Mesothelial cell of epicardium (in vitro differentiated cells): ENCODE measurements around the gene TRIM6. TPM values are rescaled to one million over a fixed set of nuclear protein-coding genes. Genes with fewer than 3 reads are reported as not detected.

ENCODE experiments used
- DNase-seq, 2 experiments: peaks; one replicate each; pipeline ENCODE4 v3.0.0; 2021; ENCODE audit warnings: low spot score in 2 of 2; ENCODE audit not compliant: unreplicated experiment in 2 of 2
- H3K27ac Mint-ChIP-seq: 2 replicates; pipeline ENCODE4 v1.8.0; 2021; ENCODE audit warnings: mixed read lengths
- H3K27me3 Mint-ChIP-seq: 2 replicates; pipeline ENCODE4 v1.8.0; 2021; ENCODE audit warnings: low read depth, mixed read lengths
- H3K36me3 Mint-ChIP-seq: 2 replicates; pipeline ENCODE4 v1.8.0; 2021; ENCODE audit warnings: mixed read lengths
- H3K4me1 Mint-ChIP-seq: 2 replicates; pipeline ENCODE4 v1.8.0; 2021; ENCODE audit warnings: mixed read lengths
- H3K4me3 Mint-ChIP-seq: 2 replicates; pipeline ENCODE4 v1.8.0; 2021; ENCODE audit warnings: mild to moderate bottlenecking, moderate library complexity, mixed read lengths
- H3K9me3 Mint-ChIP-seq: 2 replicates; pipeline ENCODE4 v1.8.0; 2021; ENCODE audit warnings: mixed read lengths
- CTCF ChIP-seq: fragments of 200-600 bp; sonication (generic); IDR thresholded peaks from one replicate; pipeline ENCODE4 v1.5.0; 2021; ENCODE audit warnings: antibody characterized with exemption; ENCODE audit not compliant: unreplicated experiment
- total RNA-seq: library from RNA; stranded (reverse); gene quantifications from 3 replicates; pipeline ENCODE4 v1.2.1, GENCODE V29; 2021

Gene TRIM6
- total RNA-seq, 1 donor from 2014 or later, result 14.0 TPM

GRCh38 chr11:5556596-5557188, 39.7 kb upstream of the TRIM6 start:
- no peak overlapping the region for H3K27ac Mint-ChIP-seq
- no peak for TF ChIP-seq CTCF
- H3K4me1 Mint-ChIP-seq, result no peaks in the 10 kb centered on the region
- DNase-seq, result no peak
- H3K4me3 Mint-ChIP-seq, result no peak overlapping the region
- no peaks in the 10 kb centered on the region for H3K9me3 Mint-ChIP-seq
- H3K36me3 Mint-ChIP-seq, result no peaks in the 10 kb centered on the region
- H3K27me3 Mint-ChIP-seq, result peaks cover 16% of the 10 kb centered on the region

DNA sequence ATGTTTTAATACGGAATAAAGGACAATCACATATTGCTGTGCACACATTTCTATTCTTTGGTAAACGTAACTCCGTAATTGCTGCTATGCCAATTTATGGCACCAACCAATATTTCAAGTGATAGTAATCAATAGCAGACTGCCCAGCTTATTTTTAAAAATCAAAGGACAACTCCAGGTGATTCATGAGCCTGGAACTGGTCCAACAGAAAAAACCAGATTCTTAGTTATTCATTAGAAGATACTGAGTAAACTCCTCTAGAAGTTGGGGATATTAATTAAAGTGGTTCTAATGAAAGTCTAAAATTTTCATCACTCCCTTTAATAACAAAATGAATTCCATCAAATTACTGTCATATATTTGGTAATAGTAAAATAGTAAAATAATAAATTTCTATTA, 38.7 kb upstream of the TRIM6 start:
- Mint-ChIP-seq H3K27ac (no peak overlapping the region), H3K27me3 (peaks cover 16% of the 10 kb centered on the region), H3K4me1 (no peaks in the 10 kb centered on the region), H3K9me3 (no peaks in the 10 kb centered on the region), H3K4me3 (no peak overlapping the region), H3K36me3 (no peaks in the 10 kb centered on the region)
- no peak for DNase-seq
- TF ChIP-seq CTCF, result no peak

DNA sequence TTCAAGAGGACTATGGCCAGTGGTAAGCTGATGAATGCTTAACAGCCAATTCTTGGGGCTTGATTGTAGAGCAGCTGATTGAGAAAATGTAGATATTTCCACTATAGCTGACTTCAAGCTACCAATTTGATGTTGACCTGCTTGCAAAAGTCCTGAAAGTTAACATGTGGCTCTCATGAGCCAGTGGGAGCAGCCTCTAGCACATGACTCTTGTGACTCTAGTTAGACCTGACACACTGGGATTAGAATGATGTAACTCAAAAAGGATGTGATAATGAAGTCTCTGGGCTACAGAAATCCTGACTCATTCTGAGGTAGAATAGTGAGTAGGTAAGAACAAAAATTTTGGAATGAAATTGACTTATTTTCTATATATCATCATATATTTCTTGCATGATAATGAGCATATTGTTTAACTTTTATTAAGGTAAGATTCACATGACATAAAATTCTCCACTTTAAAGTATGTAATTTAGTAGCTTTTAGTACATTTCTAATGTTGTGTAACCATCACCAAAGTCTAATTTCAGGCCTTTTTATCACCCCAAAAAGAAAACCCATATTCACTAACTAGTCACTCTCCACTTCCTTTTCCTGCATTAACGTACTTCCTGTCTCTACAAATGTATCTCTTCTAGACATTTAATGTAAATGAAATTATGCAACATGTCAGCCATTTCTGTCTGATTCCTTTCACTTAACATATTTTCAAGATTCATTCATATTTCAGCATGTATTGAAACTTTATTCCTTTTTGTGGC, 32.0 kb upstream of the TRIM6 start:
- TF ChIP-seq CTCF, result no peak
- Mint-ChIP-seq H3K4me3 (no peak overlapping the region), H3K27ac (no peak overlapping the region), H3K36me3 (no peaks in the 10 kb centered on the region), H3K4me1 (no peaks in the 10 kb centered on the region), H3K9me3 (no peaks in the 10 kb centered on the region), H3K27me3 (no peaks in the 10 kb centered on the region)
- no peak for DNase-seq

GRCh38 chr11:5574654-5575053, 21.8 kb upstream of the TRIM6 start:
- Mint-ChIP-seq H3K4me3 (no peak overlapping the region), H3K9me3 (no peaks in the 10 kb centered on the region), H3K27ac (no peak overlapping the region), H3K27me3 (no peaks in the 10 kb centered on the region), H3K4me1 (no peaks in the 10 kb centered on the region), H3K36me3 (no peaks in the 10 kb centered on the region)
- DNase-seq, result no peak
- TF ChIP-seq CTCF, result no peak

GRCh38 chr11:5575152-5575551, 21.3 kb upstream of the TRIM6 start:
- Mint-ChIP-seq H3K27ac (no peak overlapping the region), H3K4me3 (no peak overlapping the region), H3K4me1 (no peaks in the 10 kb centered on the region), H3K36me3 (no peaks in the 10 kb centered on the region), H3K27me3 (no peaks in the 10 kb centered on the region), H3K9me3 (no peaks in the 10 kb centered on the region)
- DNase-seq, result no peak
- TF ChIP-seq CTCF, result no peak
